ENCODE measurements around the gene KAZN.

- TF ChIP-seq CTCF (conservative IDR thresholded peaks at IDR 0.05) (no peak), EZH2 (IDR thresholded peaks at IDR 0.05; ENCODE audit: low read depth) (no peak)
Measured at GRCh38 chr1:14987829-14988603, 389.5 kb downstream of the KAZN start.
